Ectodermal cell (in vitro differentiated cells): Measurements from ENCODE around the gene EMC9.
"Not testable (repeated sequence)": the region's sequence is repeated elsewhere in the genome, so short reads cannot be mapped to it uniquely, and the experiment has no call there.

Experiments used
- H3K27ac ChIP-seq: 2 replicates; pipeline ENCODE4 v1.7.0; 2013; ENCODE audit warnings: mild to moderate bottlenecking, low read depth, low read length; ENCODE audit not compliant: insufficient read depth, poor library complexity, severe bottlenecking
- H3K27me3 ChIP-seq: 2 replicates; pipeline ENCODE4 v1.7.0; 2013; ENCODE audit warnings: mild to moderate bottlenecking, low read length; ENCODE audit not compliant: insufficient read depth, control insufficient read depth, poor library complexity, severe bottlenecking
- H3K36me3 ChIP-seq: one replicate; pipeline ENCODE4 v1.7.0; 2013; ENCODE audit warnings: low read length; ENCODE audit not compliant: control insufficient read depth, insufficient read depth
- H3K4me1 ChIP-seq: one replicate; pipeline ENCODE4 v1.7.0; 2013; ENCODE audit warnings: low read length; ENCODE audit not compliant: control insufficient read depth, insufficient read depth
- H3K4me3 ChIP-seq: 2 replicates; pipeline ENCODE4 v1.7.0; 2013; ENCODE audit warnings: low read depth, low read length, control low read depth; ENCODE audit not compliant: insufficient read depth
- H3K9me3 ChIP-seq: 2 replicates; pipeline ENCODE4 v1.7.0; 2013; ENCODE audit warnings: mild to moderate bottlenecking, low read length, moderate library complexity; ENCODE audit not compliant: control insufficient read depth
- WGBS, 2 experiments: methylation state at CpG; one replicate each; pipeline ENCODE4 v1.1.7; 2013; ENCODE audit warnings: missing lambda C conversion rate in 2 of 2; 5-methylcytosine and 5-hydroxymethylcytosine counted together

EMC9 gene

GRCh38 chr14:24106672-24107271 lies 34.6 kb downstream of the EMC9 start:
- 97 to 100% methylated on average over 1 to 3 of the region's 4 CpGs for WGBS, 2 experiments
- Histone ChIP-seq H3K4me3 (no peak overlapping the region), H3K27ac (no peak overlapping the region), H3K9me3 (no peaks in the 10 kb centered on the region), H3K4me1 (no peaks in the 10 kb centered on the region), H3K27me3 (no peaks in the 10 kb centered on the region), H3K36me3 (no peaks in the 10 kb centered on the region)

- not testable (repeated sequence) for H3K36me3 ChIP-seq, H3K4me1 ChIP-seq, H3K9me3 ChIP-seq, H3K27ac ChIP-seq, H3K4me3 ChIP-seq, H3K27me3 ChIP-seq
- WGBS, 2 experiments = 93% methylated on average over 8 of the region's 8 CpGs
These were observed 35.7 kb downstream of the EMC9 start for GRCh38 chr14:24105609-24106239.

- Histone ChIP-seq H3K27ac (no peak overlapping the region), H3K9me3 (no peaks in the 10 kb centered on the region), H3K36me3 (no peaks in the 10 kb centered on the region), H3K4me3 (no peak overlapping the region), H3K4me1 (no peaks in the 10 kb centered on the region), H3K27me3 (no peaks in the 10 kb centered on the region)
- WGBS, 2 experiments = 95% methylated on average over 13 of the region's 13 CpGs
These were observed 37.9 kb downstream of the EMC9 start for GRCh38 chr14:24103451-24103850.

GRCh38 chr14:24102357-24103048 lies 38.9 kb downstream of the EMC9 start:
- WGBS, 2 experiments = 94% methylated on average over 7 of the region's 7 CpGs
- Histone ChIP-seq H3K27ac (no peak overlapping the region), H3K4me3 (no peak overlapping the region), H3K36me3 (no peaks in the 10 kb centered on the region), H3K4me1 (no peaks in the 10 kb centered on the region), H3K27me3 (no peaks in the 10 kb centered on the region), H3K9me3 (no peaks in the 10 kb centered on the region)

- WGBS, 2 experiments = 87 to 96% methylated on average over 3 of the region's 3 CpGs
- Histone ChIP-seq H3K27ac (no peak overlapping the region), H3K4me3 (no peak overlapping the region), H3K4me1 (no peaks in the 10 kb centered on the region), H3K27me3 (no peaks in the 10 kb centered on the region), H3K36me3 (no peaks in the 10 kb centered on the region), H3K9me3 (no peaks in the 10 kb centered on the region)
These were observed 40.4 kb downstream of the EMC9 start for GRCh38 chr14:24100982-24101494.

- Histone ChIP-seq H3K9me3 (no peaks in the 10 kb centered on the region), H3K36me3 (no peaks in the 10 kb centered on the region), H3K27ac (no peak overlapping the region), H3K4me1 (peaks cover 1% of the 10 kb centered on the region), H3K27me3 (no peaks in the 10 kb centered on the region), H3K4me3 (no peak overlapping the region)
- 87 to 94% methylated on average over 4 of the region's 4 CpGs for WGBS, 2 experiments
These were observed 41.0 kb downstream of the EMC9 start for GRCh38 chr14:24100197-24100981.

- WGBS, 2 experiments = 90 to 92% methylated on average over 17 of the region's 17 CpGs
- Histone ChIP-seq H3K27me3 (peaks cover 3% of the 10 kb centered on the region), H3K36me3 (no peaks in the 10 kb centered on the region)
These were observed 42.2 kb downstream of the EMC9 start for GRCh38 chr14:24098927-24099813.

GRCh38 chr14:24098229-24098926 lies 43.0 kb downstream of the EMC9 start:
- WGBS, 2 experiments = 95% methylated on average over 16 of the region's 16 CpGs
- Histone ChIP-seq H3K27me3 (peaks cover 3% of the 10 kb centered on the region), H3K36me3 (no peaks in the 10 kb centered on the region), H3K4me1 (peaks cover 8% of the 10 kb centered on the region), H3K27ac (no peak overlapping the region), H3K4me3 (no peak overlapping the region), H3K9me3 (no peaks in the 10 kb centered on the region)

More at GRCh38 chr14:24098927-24099813, 42.2 kb downstream of the EMC9 start:
- H3K9me3 ChIP-seq = no peaks in the 10 kb centered on the region
- H3K4me1 ChIP-seq = peaks cover 8% of the 10 kb centered on the region
- H3K27ac ChIP-seq = no peak overlapping the region
- no peak overlapping the region for H3K4me3 ChIP-seq

GRCh38 chr14:24096545-24097181 lies 44.7 kb downstream of the EMC9 start:
- H3K27ac ChIP-seq = no peak overlapping the region
- H3K4me1 ChIP-seq = peaks cover 8% of the 10 kb centered on the region
- H3K9me3 ChIP-seq = no peaks in the 10 kb centered on the region
- no peaks in the 10 kb centered on the region for H3K36me3 ChIP-seq
- H3K27me3 ChIP-seq = peaks cover 3% of the 10 kb centered on the region
- WGBS, 2 experiments = 94 to 97% methylated on average over 8 of the region's 8 CpGs
- H3K4me3 ChIP-seq = no peak overlapping the region
